ENCODE measurements around the gene INTS3. TPM values are rescaled to one million over a fixed set of nuclear protein-coding genes. Genes with fewer than 3 reads are reported as not detected.

INTS3 gene
- total and polyA plus RNA-seq, 9 of the 15 experiments (the other 6 are each of a cell fraction or from before 2014, with no cell fraction given), result 6.3 to 24.1 (median 14.3) TPM

- TF ChIP-seq CCNT2 (IDR thresholded peaks at IDR 0.05; ENCODE audit: borderline replicate concordance, extremely low read depth, insufficient read length, low read depth, low read length) (peak; percentile 22), HMBOX1 (IDR thresholded peaks at IDR 0.05) (peak; percentile 74; the same call in 1 of the 2 replicates), JUN (IDR thresholded peaks at IDR 0.05; ENCODE audit: borderline replicate concordance, low read depth, low read length) (0 out of 2 replicates have a peak, but pooled peaks have one; percentile 51), JUN (CRISPR knock-in tag; IDR thresholded peaks at IDR 0.05; ENCODE audit: borderline replicate concordance) (no peak), NR2C2 (CRISPR knock-in tag; IDR thresholded peaks at IDR 0.05) (no peak), NR2C2 (tag; IDR thresholded peaks at IDR 0.05) (no peak), HOXB6 (CRISPR knock-in tag; IDR thresholded peaks at IDR 0.05; ENCODE audit: borderline replicate concordance) (no peak), LCOR (CRISPR knock-in tag; IDR thresholded peaks at IDR 0.05) (peak; percentile 62; the same call in 1 of the 2 replicates), HDAC6 (IDR thresholded peaks at IDR 0.05; ENCODE audit: low read depth, low read length) (no peak), IFI16 (CRISPR knock-in tag; IDR thresholded peaks at IDR 0.05) (no peak), RB1 (IDR thresholded peaks at IDR 0.05; ENCODE audit: low read depth) (no peak), KDM5B (IDR thresholded peaks at IDR 0.05; ENCODE audit: insufficient replicate concordance, low read depth, low read length) (no peak), CREM (IDR thresholded peaks at IDR 0.05; ENCODE audit: low read depth) (no peak), ETV6 (IDR thresholded peaks at IDR 0.05; ENCODE audit: borderline replicate concordance in 1 of 2, low read depth in 2 of 2, low read length in 1 of 2) (no peak), ETV6 (CRISPR knock-in tag; IDR thresholded peaks at IDR 0.05; ENCODE audit: borderline replicate concordance) (no peak), ARID1B (IDR thresholded peaks at IDR 0.05) (peak; percentile 57; the same call in 1 of the 2 replicates), PTBP1 (IDR thresholded peaks at IDR 0.05; ENCODE audit: low read depth, low read length) (no peak), C11orf30 (IDR thresholded peaks at IDR 0.05; ENCODE audit: low read depth) (peak; percentile 14; the same call in 1 of the 2 replicates), MAFF (IDR thresholded peaks at IDR 0.05; ENCODE audit: low read length) (peak; percentile 27; the same call in 1 of the 2 replicates), STAT6 (CRISPR knock-in tag; IDR thresholded peaks at IDR 0.05) (no peak), THRB (CRISPR knock-in tag; conservative IDR thresholded peaks at IDR 0.05) (no peak), HMGN3 (IDR thresholded peaks at IDR 0.05; ENCODE audit: borderline replicate concordance, extremely low read depth, insufficient read length, low read depth, low read length) (no peak), GATA2 (CRISPR knock-in tag; IDR thresholded peaks at IDR 0.05) (peak; percentile 50; the same call in 1 of the 2 replicates)
Observed at GRCh38 chr1:153750026-153750995, 22.5 kb downstream of the INTS3 start (continued).

Data from K562 (cell line).